Upper lobe of left lung (tissue), 4 donors: ENCODE results near the gene GJB2.

Experiments used
- EP300 ChIP-seq, 4 donors: sonication (generic); formaldehyde crosslinking; IDR thresholded peaks; one replicate each; pipeline ENCODE4 v1.5.1; 2017; ENCODE audit warnings: antibody characterized with exemption in 4 of 4, control low read depth in 2 of 4
- POLR2A ChIP-seq, 4 donors: fragments of 450-650 bp; IDR thresholded peaks; one replicate each; pipeline ENCODE4 v1.5.1; 2016 to 2017; ENCODE audit warnings: antibody characterized with exemption in 4 of 4, mild to moderate bottlenecking in 2 of 4
- POLR2AphosphoS5 ChIP-seq, 2 donors: sonication (generic); formaldehyde crosslinking; IDR thresholded peaks; one replicate each; pipeline ENCODE4 v1.5.1; 2017; ENCODE audit warnings: antibody characterized with exemption in 2 of 2
- TF ChIP-seq, protein P1 (sequence below), 6 experiments: fragments of 450-650 bp in 4 of 6; fragments of 200-600 bp in 2 of 6; sonication (generic) in 2 of 6; IDR thresholded peaks; one replicate each; pipeline ENCODE4 v1.5.1; 2016 to 2019; ENCODE audit warnings: antibody characterized with exemption in 6 of 6

DNA sequence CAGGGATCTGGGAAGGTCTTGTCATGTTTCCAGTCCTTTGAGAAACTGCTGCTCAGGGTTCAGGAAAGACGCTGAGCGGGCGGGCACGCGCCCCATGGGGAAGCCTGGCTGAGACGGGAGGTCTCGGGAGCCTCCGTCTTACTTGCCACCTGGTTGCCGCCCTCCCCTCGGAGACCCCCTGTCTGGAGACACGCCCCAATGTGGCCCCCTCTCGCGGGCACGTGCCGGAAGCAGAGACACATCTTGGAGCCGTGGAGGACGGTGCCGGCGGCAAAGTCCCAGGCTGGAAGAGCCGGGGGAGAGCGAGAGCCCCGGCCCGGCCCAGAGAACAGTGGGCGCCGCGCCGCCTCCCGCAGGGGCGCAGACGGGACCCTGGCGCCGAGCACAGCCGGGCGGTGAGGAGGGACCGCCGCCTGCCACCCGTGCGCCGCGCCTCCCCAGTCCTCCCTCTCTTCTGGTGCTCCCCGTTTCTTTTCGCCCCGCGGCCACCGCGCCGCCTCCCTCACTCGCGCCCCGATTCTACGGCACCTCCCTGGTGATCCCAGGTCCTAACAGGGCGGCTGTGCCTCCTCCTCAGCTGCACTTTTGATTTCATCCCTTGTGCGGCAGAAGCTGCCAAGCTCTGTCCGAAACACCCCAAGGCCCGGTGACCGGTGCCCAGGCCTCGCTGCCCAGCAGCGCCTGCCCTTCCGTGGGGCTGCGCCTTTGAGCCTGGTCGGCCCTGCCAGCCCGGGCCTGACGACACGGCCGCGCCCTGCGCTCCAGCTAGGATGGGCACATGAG is 15.5 kb downstream of the GJB2 start:
- TF ChIP-seq, protein P1, sequence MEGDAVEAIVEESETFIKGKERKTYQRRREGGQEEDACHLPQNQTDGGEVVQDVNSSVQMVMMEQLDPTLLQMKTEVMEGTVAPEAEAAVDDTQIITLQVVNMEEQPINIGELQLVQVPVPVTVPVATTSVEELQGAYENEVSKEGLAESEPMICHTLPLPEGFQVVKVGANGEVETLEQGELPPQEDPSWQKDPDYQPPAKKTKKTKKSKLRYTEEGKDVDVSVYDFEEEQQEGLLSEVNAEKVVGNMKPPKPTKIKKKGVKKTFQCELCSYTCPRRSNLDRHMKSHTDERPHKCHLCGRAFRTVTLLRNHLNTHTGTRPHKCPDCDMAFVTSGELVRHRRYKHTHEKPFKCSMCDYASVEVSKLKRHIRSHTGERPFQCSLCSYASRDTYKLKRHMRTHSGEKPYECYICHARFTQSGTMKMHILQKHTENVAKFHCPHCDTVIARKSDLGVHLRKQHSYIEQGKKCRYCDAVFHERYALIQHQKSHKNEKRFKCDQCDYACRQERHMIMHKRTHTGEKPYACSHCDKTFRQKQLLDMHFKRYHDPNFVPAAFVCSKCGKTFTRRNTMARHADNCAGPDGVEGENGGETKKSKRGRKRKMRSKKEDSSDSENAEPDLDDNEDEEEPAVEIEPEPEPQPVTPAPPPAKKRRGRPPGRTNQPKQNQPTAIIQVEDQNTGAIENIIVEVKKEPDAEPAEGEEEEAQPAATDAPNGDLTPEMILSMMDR (IDR thresholded peaks at IDR 0.05) = no peak
- TF ChIP-seq POLR2AphosphoS5 (IDR thresholded peaks at IDR 0.05) = no peak
- no peak for TF ChIP-seq POLR2A (IDR thresholded peaks at IDR 0.05)
- no peak for TF ChIP-seq EP300 (IDR thresholded peaks at IDR 0.05)
